ENCODE measurements around the gene CUL7.
"Not testable (repeated sequence)": the region's sequence is repeated elsewhere in the genome, so short reads cannot be mapped to it uniquely, and the experiment has no call there.

- TF ChIP-seq EZH2 (IDR thresholded peaks at IDR 0.05; ENCODE audit: insufficient read depth, poor library complexity, severe bottlenecking); EZH2phosphoT487 (IDR thresholded peaks at IDR 0.05; ENCODE audit: insufficient read depth, low read depth): not testable (repeated sequence)
These were observed 12.2 kb downstream of the CUL7 start for GRCh38 chr6:43041475-43041874.
